ENCODE results near the gene MKRN2. TPM values are rescaled to one million over a fixed set of nuclear protein-coding genes. Genes with fewer than 3 reads are reported as not detected.

MKRN2 gene
- total RNA-seq, 2 donors from 2014 or later = 20.9 to 21.2 TPM

DNA sequence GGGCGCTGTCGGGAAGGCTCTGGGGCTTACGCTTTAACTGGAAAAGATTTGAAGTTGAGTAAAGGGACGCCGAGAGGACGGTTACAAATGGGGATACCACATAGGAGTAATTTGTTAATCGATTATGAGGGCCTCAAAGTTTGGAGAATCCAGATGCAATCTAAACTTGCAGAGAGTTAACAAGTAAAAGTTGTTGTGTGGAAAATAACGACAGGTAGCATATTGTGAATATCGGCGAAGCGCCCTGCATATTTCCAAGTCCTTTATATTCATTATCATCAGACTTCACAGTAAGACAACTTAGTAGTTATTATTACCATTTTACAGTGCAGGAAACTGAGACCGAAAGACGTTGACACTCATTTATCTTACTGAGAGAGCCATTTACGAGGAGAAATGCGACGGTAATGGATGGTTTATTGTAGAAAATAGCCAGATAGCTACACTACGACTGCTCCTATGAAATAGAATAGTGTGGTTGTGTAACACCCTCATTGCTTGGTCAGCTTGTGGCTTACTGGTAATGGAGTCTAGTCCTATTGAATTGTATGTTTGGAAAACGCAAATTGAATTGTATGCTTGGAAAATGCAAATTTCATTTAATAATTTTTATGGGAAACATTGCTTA lies 700 bp downstream of the MKRN2 start:
- Histone ChIP-seq H3K9me3 (no peaks in the 10 kb centered on the region), H3K36me3 (no peaks in the 10 kb centered on the region), H3K27ac (peak overlapping the region; percentile 94), H3K9ac (ENCODE audit: low read depth in 2 of 2, low read length in 2 of 2) (peak overlapping the region; percentile 90 to 93), H3K27me3 (peaks cover 3% of the 10 kb centered on the region), H3K4me3 (peak overlapping the region; percentile 70), H3K4me1 (peaks cover 7% of the 10 kb centered on the region)
- DNase-seq = no peak
- TF ChIP-seq, protein P1, sequence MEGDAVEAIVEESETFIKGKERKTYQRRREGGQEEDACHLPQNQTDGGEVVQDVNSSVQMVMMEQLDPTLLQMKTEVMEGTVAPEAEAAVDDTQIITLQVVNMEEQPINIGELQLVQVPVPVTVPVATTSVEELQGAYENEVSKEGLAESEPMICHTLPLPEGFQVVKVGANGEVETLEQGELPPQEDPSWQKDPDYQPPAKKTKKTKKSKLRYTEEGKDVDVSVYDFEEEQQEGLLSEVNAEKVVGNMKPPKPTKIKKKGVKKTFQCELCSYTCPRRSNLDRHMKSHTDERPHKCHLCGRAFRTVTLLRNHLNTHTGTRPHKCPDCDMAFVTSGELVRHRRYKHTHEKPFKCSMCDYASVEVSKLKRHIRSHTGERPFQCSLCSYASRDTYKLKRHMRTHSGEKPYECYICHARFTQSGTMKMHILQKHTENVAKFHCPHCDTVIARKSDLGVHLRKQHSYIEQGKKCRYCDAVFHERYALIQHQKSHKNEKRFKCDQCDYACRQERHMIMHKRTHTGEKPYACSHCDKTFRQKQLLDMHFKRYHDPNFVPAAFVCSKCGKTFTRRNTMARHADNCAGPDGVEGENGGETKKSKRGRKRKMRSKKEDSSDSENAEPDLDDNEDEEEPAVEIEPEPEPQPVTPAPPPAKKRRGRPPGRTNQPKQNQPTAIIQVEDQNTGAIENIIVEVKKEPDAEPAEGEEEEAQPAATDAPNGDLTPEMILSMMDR (IDR thresholded peaks at IDR 0.05) = no peak
- intact Hi-C loops (cut with DNase I) = no loop called here

DNA sequence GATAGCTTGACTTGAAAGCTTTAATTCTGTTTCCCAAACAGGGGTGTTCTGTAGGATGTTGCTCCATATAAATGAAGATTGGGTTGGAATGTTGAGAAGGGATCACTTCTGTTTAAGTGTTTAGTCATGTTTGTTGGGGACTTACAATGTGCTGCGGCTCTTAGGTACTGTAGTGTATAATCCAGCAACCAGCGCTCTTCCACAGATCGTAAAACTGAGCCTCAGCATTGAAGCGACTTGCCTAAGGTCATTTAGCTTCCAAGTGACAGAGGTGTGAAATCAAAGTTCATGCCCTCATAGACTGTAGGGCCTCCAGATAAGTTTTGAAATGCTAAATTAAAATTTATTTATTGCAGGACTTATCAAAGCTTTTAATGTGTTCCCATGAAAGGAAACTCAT lies 1.8 kb downstream of the MKRN2 start:
- peak overlapping the region in 1 of 2 donors; percentile 93 for H3K9ac ChIP-seq (ENCODE audit: low read depth in 2 of 2, low read length in 2 of 2)
- TF ChIP-seq, protein P1 (IDR thresholded peaks at IDR 0.05) = no peak
- no peaks in the 10 kb centered on the region for H3K9me3 ChIP-seq
- peak; percentile 32 for DNase-seq
- H3K27me3 ChIP-seq = peaks cover 3% of the 10 kb centered on the region
- H3K4me3 ChIP-seq = no peak overlapping the region
- intact Hi-C loops (cut with DNase I) = no loop called here
- no peaks in the 10 kb centered on the region for H3K36me3 ChIP-seq
- no peak overlapping the region for H3K27ac ChIP-seq
- peaks cover 7% of the 10 kb centered on the region for H3K4me1 ChIP-seq

DNA sequence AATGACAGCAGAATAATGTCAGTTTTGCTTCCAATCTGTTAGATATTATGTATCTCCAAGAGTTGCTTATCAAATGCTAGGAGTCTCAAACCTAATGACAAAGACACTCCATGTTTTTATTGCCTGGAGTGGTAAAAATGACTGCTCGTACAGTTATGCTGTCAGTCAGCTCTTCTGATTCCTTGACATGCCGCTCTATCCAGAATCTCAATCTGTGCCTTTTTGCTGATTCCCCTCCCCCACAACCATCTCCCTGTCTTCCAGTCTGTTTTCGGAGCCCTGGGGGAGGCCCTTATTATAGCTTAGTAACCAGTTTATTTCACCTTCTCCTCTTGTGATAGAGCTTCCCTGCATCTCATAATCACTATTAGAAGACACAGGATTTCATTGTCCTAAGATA lies 2.6 kb downstream of the MKRN2 start:
- Histone ChIP-seq H3K4me3 (no peak overlapping the region), H3K9ac (ENCODE audit: low read depth in 2 of 2, low read length in 2 of 2) (no peak overlapping the region), H3K9me3 (no peaks in the 10 kb centered on the region), H3K27me3 (no peaks in the 10 kb centered on the region), H3K36me3 (no peaks in the 10 kb centered on the region), H3K27ac (no peak overlapping the region), H3K4me1 (peaks cover 7% of the 10 kb centered on the region)
- TF ChIP-seq, protein P1 (IDR thresholded peaks at IDR 0.05) = no peak
- intact Hi-C loops (cut with DNase I) = no loop called here
- DNase-seq = no peak

DNA sequence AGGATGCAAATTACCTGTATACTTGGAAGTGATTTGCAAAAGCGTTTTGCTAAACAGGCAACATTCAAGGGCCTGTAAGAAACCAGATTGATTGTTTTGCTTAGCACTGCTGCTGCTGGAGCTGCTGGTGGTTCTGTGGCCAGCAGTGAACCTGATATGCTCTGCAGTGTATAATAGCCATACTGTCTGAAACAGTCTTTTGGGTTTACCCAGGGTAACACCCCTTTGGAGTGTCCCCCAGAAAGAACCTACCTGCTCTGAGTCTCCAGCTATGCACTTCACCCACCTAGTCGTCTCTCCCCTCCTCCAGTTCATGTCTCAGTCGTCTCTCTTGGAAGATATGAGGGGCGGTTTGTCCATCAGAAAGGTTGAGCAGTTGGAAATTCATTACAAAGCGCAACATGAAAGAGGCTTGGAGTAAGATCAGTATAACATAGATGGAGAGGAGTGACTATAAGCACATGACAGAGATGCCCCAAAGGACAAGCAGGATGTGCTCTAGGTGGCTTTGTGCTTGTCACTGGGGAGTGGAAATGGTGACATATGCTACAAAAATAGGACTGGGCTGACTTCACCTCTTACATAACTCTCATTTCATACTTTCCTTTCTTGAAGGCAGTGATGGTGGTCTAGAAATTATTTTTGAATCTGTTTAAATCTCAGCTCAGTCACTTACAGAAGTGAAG lies 3.8 kb downstream of the MKRN2 start:
- Histone ChIP-seq H3K4me3 (no peak overlapping the region), H3K9ac (ENCODE audit: low read depth in 2 of 2, low read length in 2 of 2) (no peak overlapping the region), H3K4me1 (peaks cover 7% of the 10 kb centered on the region), H3K9me3 (no peaks in the 10 kb centered on the region), H3K27ac (no peak overlapping the region), H3K36me3 (no peaks in the 10 kb centered on the region), H3K27me3 (no peaks in the 10 kb centered on the region)
- DNase-seq = no peak
- TF ChIP-seq, protein P1 (IDR thresholded peaks at IDR 0.05) = no peak
- intact Hi-C loops (cut with DNase I) = no loop called here

DNA sequence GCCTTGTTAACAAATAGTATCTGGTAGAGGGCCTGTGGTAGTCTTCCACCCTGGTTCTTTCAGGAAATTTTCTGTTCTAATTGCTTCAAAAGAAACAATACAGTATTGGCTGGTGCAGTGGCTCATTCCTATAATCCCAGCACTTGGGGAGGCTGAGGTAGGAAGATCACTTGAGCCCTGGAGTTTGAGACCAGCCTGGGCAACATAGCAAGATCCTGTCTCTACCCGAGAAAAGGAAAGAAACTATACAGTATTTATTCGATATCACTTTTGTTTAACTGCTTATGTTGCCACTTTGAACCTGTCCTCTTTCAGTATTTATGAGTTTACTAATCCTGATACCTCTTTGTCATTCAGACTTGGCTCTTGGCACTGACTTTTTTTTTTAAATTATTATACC lies 4.5 kb downstream of the MKRN2 start:
- H3K27ac ChIP-seq = no peak overlapping the region
- no peak overlapping the region for H3K9ac ChIP-seq (ENCODE audit: low read depth in 2 of 2, low read length in 2 of 2)
- peaks cover 7% of the 10 kb centered on the region for H3K4me1 ChIP-seq
- DNase-seq = no peak
- H3K36me3 ChIP-seq = no peaks in the 10 kb centered on the region
- TF ChIP-seq, protein P1 (IDR thresholded peaks at IDR 0.05) = no peak
- H3K4me3 ChIP-seq = no peak overlapping the region
- H3K27me3 ChIP-seq = no peaks in the 10 kb centered on the region
- no peaks in the 10 kb centered on the region for H3K9me3 ChIP-seq
- intact Hi-C loops (cut with DNase I) = no loop called here
